Measurements from ENCODE around the gene WBP1. TPM values are rescaled to one million over a fixed set of nuclear protein-coding genes. Genes with fewer than 3 reads are reported as not detected.
"Not testable (repeated sequence)": the region's sequence is repeated elsewhere in the genome, so short reads cannot be mapped to it uniquely, and the experiment has no call there.

Gene WBP1
- total RNA-seq, 1 donor from 2014 or later, result 27.1 TPM

DNA sequence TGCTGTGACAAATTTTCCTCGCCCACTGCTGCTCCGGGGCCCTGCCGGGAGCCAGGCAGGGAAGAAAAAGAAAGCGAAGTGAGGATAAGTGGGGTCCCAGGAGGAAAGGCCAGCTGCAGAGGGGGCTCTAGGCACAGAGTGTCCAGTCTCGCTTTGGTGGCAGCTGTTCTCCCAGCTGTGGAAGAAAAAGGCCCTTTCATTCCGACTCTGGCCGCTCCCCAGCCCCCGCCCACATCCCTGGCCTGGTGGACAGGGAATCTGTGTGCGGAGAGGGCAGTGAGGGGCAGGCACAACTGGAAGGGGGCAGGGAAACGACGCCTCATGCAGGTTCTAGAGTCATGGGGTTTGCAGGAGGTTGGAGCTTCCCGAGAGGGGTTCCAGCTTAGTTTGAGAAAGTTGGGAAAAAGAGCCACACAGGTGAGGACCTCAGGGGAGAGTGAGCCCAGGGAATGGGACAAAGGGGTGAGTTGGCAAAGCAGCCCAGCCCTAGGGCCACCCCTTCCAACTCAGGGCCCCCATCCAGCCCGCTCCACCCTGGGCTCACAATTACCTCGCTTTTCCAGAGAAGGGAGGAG lies 18.3 kb upstream of the WBP1 start:
- peak overlapping the region; percentile 76 for H3K27ac ChIP-seq (ENCODE audit: low read depth, low read length)

DNA sequence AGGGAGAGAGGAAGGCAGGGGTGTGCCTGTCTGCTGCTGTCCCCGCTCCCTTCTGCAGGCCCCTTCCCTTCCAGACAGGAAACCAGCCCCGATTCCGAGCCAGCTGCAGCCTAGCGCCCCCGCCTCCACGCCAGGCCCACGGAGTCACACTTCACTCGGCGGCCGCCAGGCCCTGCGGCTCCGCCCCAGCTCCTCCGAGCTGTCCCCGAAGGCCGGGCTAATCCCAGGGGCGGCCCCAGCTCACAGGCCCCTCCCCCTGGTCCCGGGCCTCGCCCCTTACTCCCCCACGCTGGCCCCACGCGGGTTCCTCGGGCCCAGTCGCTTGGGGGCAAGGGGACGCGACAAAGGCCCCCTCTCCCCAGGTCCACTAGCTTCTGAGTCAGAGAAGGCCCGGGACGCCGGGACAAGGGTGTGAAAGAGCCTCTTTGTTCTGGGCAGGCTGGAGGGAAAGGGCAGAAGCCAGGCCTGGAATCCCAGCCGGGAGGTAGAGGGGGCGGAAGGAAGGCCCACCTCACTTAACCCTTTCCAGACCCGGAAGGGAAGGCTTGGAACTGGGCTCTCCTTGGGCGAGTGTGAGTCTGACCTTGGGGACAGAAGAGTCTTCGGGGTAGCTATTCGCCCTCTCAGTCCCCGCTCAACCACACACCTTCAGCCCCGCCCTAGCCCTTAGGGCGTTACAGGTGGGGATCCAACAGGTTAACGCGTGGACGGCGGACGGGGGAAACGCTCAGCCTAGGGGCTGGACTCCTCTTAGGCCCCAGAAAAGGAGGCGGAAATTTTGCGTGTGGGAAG lies 17.7 kb upstream of the WBP1 start:
- no peaks in the 10 kb centered on the region for H3K9me3 ChIP-seq (ENCODE audit: control insufficient read depth in 3 of 3, low read length in 3 of 3)
- peak overlapping the region; percentile 76 for H3K27ac ChIP-seq (ENCODE audit: low read depth, low read length)
- H3K9ac ChIP-seq (ENCODE audit: low read depth in 1 of 3, low read length in 3 of 3), result peak overlapping the region; percentile 72 to 85 (median 81)
- H3K36me3 ChIP-seq (ENCODE audit: control insufficient read depth in 3 of 3, insufficient read depth in 3 of 3, low read length in 3 of 3), result no peaks in the 10 kb centered on the region
- H3K4me1 ChIP-seq (ENCODE audit: control insufficient read depth in 3 of 3, insufficient read depth in 3 of 3, low read length in 3 of 3), result peaks cover 21 to 33% (median 32%) of the 10 kb centered on the region in 3 donors
- H3K27me3 ChIP-seq (ENCODE audit: control insufficient read depth in 3 of 3, insufficient read depth in 3 of 3, low read length in 3 of 3), result peaks cover 0 to 37% (median 30%) of the 10 kb centered on the region in 3 donors
- H3K4me3 ChIP-seq (ENCODE audit: low read length in 3 of 3), result peak overlapping the region; percentile 78 to 85 (median 80)

More for the DNA sequence above, 18.3 kb upstream of the WBP1 start:
- Histone ChIP-seq H3K4me1 (ENCODE audit: control insufficient read depth in 3 of 3, insufficient read depth in 3 of 3, low read length in 3 of 3) (peaks cover 21 to 33% (median 32%) of the 10 kb centered on the region in 3 donors), H3K9ac (ENCODE audit: low read depth in 1 of 3, low read length in 3 of 3) (peak overlapping the region; percentile 72 to 85 (median 81)), H3K36me3 (ENCODE audit: control insufficient read depth in 3 of 3, insufficient read depth in 3 of 3, low read length in 3 of 3) (no peaks in the 10 kb centered on the region), H3K27me3 (ENCODE audit: control insufficient read depth in 3 of 3, insufficient read depth in 3 of 3, low read length in 3 of 3) (peaks cover 0 to 37% (median 30%) of the 10 kb centered on the region in 3 donors), H3K9me3 (ENCODE audit: control insufficient read depth in 3 of 3, low read length in 3 of 3) (no peaks in the 10 kb centered on the region), H3K4me3 (ENCODE audit: low read length in 3 of 3) (peak overlapping the region; percentile 78 to 85 (median 80))

- peaks cover 0 to 37% (median 30%) of the 10 kb centered on the region in 3 donors for H3K27me3 ChIP-seq (ENCODE audit: control insufficient read depth in 3 of 3, insufficient read depth in 3 of 3, low read length in 3 of 3)
- peak overlapping the region; percentile 78 to 85 (median 80) for H3K4me3 ChIP-seq (ENCODE audit: low read length in 3 of 3)
- peaks cover 21 to 33% (median 32%) of the 10 kb centered on the region in 3 donors for H3K4me1 ChIP-seq (ENCODE audit: control insufficient read depth in 3 of 3, insufficient read depth in 3 of 3, low read length in 3 of 3)
- no peaks in the 10 kb centered on the region for H3K9me3 ChIP-seq (ENCODE audit: control insufficient read depth in 3 of 3, low read length in 3 of 3)
- H3K36me3 ChIP-seq (ENCODE audit: control insufficient read depth in 3 of 3, insufficient read depth in 3 of 3, low read length in 3 of 3), result no peaks in the 10 kb centered on the region
- peak overlapping the region in 2 of 3 donors; percentile 81 to 85 for H3K9ac ChIP-seq (ENCODE audit: low read depth in 1 of 3, low read length in 3 of 3)
- peak overlapping the region; percentile 76 for H3K27ac ChIP-seq (ENCODE audit: low read depth, low read length)
Observed at GRCh38 chr2:74441170-74441689, 17.0 kb upstream of the WBP1 start.

GRCh38 chr2:74441690-74442482 lies 16.4 kb upstream of the WBP1 start, which contains the start of gene RTKN:
Gene RTKN (minus strand): TSS chr2:74441937. CDS start chr2:74441816, 121 bp downstream.
- peak within 1 kb of the TSS; percentile 78 to 85 (median 80) for H3K4me3 ChIP-seq (ENCODE audit: low read length in 3 of 3)
- no peaks in the 10 kb centered on the region for H3K9me3 ChIP-seq (ENCODE audit: control insufficient read depth in 3 of 3, low read length in 3 of 3)
- peaks cover 21 to 33% (median 32%) of the 10 kb centered on the region in 3 donors for H3K4me1 ChIP-seq (ENCODE audit: control insufficient read depth in 3 of 3, insufficient read depth in 3 of 3, low read length in 3 of 3)
- no peaks in the 10 kb centered on the region for H3K36me3 ChIP-seq (ENCODE audit: control insufficient read depth in 3 of 3, insufficient read depth in 3 of 3, low read length in 3 of 3)
- peaks cover 0 to 37% (median 30%) of the 10 kb centered on the region in 3 donors for H3K27me3 ChIP-seq (ENCODE audit: control insufficient read depth in 3 of 3, insufficient read depth in 3 of 3, low read length in 3 of 3)
- peak within 1 kb of the TSS; percentile 76 for H3K27ac ChIP-seq (ENCODE audit: low read depth, low read length)
- peak within 1 kb of the TSS; percentile 72 to 85 (median 81) for H3K9ac ChIP-seq (ENCODE audit: low read depth in 1 of 3, low read length in 3 of 3)

GRCh38 chr2:74442483-74443297 lies 15.5 kb upstream of the WBP1 start:
- H3K9me3 ChIP-seq (ENCODE audit: control insufficient read depth in 3 of 3, low read length in 3 of 3); H3K36me3 ChIP-seq (ENCODE audit: control insufficient read depth in 3 of 3, insufficient read depth in 3 of 3, low read length in 3 of 3); H3K27ac ChIP-seq (ENCODE audit: low read depth, low read length); H3K9ac ChIP-seq (ENCODE audit: low read depth in 1 of 3, low read length in 3 of 3): not testable (repeated sequence)
- H3K4me3 ChIP-seq (ENCODE audit: low read length in 3 of 3), result peak overlapping the region in 1 of 3 donors; percentile 54
- H3K27me3 ChIP-seq (ENCODE audit: control insufficient read depth in 3 of 3, insufficient read depth in 3 of 3, low read length in 3 of 3), result peaks cover 0 to 37% (median 30%) of the 10 kb centered on the region in 3 donors
- peaks cover 21 to 33% (median 32%) of the 10 kb centered on the region in 3 donors for H3K4me1 ChIP-seq (ENCODE audit: control insufficient read depth in 3 of 3, insufficient read depth in 3 of 3, low read length in 3 of 3)

DNA sequence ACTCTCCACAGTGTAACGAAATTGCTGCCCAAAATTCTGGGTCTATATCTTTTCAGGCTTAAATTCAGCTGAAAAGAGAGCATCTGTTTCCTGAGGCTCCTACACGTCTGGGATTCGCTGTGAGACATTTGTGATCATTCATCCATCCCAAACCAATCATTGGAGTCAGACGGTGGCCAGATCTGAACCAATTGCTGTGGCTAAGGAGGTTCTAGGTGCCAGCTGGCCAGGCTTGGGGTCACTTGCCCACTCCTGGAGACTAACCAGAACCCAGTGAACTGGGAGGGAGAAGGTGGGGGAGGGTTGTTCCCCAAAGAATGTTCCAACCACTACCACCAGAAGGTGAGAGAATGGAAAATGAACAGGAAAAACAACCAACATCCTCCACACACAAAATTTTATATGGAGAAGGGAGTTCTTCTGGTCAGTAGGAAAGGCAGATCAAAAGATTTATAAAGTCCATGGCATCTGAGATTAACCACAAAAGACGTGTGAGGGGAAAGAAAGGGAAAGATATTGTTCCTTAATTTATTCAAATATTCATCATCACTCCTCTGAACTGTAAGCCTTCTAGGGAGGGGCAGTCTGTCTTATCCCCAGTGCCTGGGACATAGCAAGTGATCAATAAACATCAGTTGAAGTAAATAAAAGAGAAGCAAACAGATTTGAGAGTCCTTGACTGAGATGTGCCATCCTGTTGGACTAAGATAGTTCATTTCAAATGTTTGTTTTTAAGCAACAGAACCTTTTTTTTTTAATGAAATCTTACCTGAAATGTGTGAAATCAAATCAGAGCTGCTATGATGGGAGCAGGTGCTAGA lies 13.5 kb upstream of the WBP1 start:
- Histone ChIP-seq H3K36me3 (ENCODE audit: control insufficient read depth in 3 of 3, insufficient read depth in 3 of 3, low read length in 3 of 3) (no peaks in the 10 kb centered on the region), H3K27me3 (ENCODE audit: control insufficient read depth in 3 of 3, insufficient read depth in 3 of 3, low read length in 3 of 3) (peaks cover 0 to 29% (median 28%) of the 10 kb centered on the region in 3 donors), H3K9ac (ENCODE audit: low read depth in 1 of 3, low read length in 3 of 3) (no peak overlapping the region), H3K27ac (ENCODE audit: low read depth, low read length) (no peak overlapping the region), H3K4me3 (ENCODE audit: low read length in 3 of 3) (no peak overlapping the region), H3K4me1 (ENCODE audit: control insufficient read depth in 3 of 3, insufficient read depth in 3 of 3, low read length in 3 of 3) (peaks cover 10 to 22% (median 20%) of the 10 kb centered on the region in 3 donors), H3K9me3 (ENCODE audit: control insufficient read depth in 3 of 3, low read length in 3 of 3) (no peaks in the 10 kb centered on the region)

- H3K27ac ChIP-seq (ENCODE audit: low read depth, low read length), result no peak overlapping the region
- H3K9me3 ChIP-seq (ENCODE audit: control insufficient read depth in 3 of 3, low read length in 3 of 3), result no peaks in the 10 kb centered on the region
- peaks cover 0 to 6% (median 3%) of the 10 kb centered on the region in 3 donors for H3K27me3 ChIP-seq (ENCODE audit: control insufficient read depth in 3 of 3, insufficient read depth in 3 of 3, low read length in 3 of 3)
- no peaks in the 10 kb centered on the region for H3K4me1 ChIP-seq (ENCODE audit: control insufficient read depth in 3 of 3, insufficient read depth in 3 of 3, low read length in 3 of 3)
- H3K9ac ChIP-seq (ENCODE audit: low read depth in 1 of 3, low read length in 3 of 3), result no peak overlapping the region
- no peak overlapping the region for H3K4me3 ChIP-seq (ENCODE audit: low read length in 3 of 3)
- no peaks in the 10 kb centered on the region for H3K36me3 ChIP-seq (ENCODE audit: control insufficient read depth in 3 of 3, insufficient read depth in 3 of 3, low read length in 3 of 3)
Observed at GRCh38 chr2:74447230-74447999, 10.8 kb upstream of the WBP1 start.

DNA sequence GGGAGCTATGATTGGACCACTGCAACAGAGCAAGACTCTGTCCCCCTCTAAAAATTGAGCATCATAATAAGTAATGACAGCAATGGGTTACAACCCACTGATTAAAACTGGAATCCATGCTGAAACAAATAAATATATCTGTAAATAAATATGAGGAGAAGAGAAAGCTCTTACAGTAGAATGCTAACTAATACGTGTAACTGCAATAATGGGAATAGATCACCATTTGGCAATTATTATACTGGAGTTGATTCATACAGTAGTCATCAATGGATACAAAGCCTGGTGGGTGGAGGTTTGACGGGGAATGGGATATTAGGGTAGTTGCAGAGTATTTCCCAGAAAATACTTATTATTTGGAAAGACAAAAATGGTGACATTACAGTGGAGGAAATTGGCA lies 9.5 kb upstream of the WBP1 start:
- Histone ChIP-seq H3K27ac (ENCODE audit: low read depth, low read length) (no peak overlapping the region), H3K9me3 (ENCODE audit: control insufficient read depth in 3 of 3, low read length in 3 of 3) (no peaks in the 10 kb centered on the region), H3K36me3 (ENCODE audit: control insufficient read depth in 3 of 3, insufficient read depth in 3 of 3, low read length in 3 of 3) (no peaks in the 10 kb centered on the region), H3K27me3 (ENCODE audit: control insufficient read depth in 3 of 3, insufficient read depth in 3 of 3, low read length in 3 of 3) (no peaks in the 10 kb centered on the region), H3K9ac (ENCODE audit: low read depth in 1 of 3, low read length in 3 of 3) (no peak overlapping the region), H3K4me1 (ENCODE audit: control insufficient read depth in 3 of 3, insufficient read depth in 3 of 3, low read length in 3 of 3) (no peaks in the 10 kb centered on the region), H3K4me3 (ENCODE audit: low read length in 3 of 3) (no peak overlapping the region)

Data from skeletal muscle tissue (tissue), 4 donors.